H9 (cell line): ENCODE measurements around the gene DIS3L2. TPM values are rescaled to one million over a fixed set of nuclear protein-coding genes. Genes with fewer than 3 reads are reported as not detected.

Source experiments
- DNase-seq: peaks from one replicate; pipeline ENCODE4 v3.0.0-alpha.2; 2017
- H2AFZ ChIP-seq: one replicate; pipeline ENCODE4 v1.6.1; 2013; ENCODE audit warnings: mild to moderate bottlenecking, low read length, control low read depth, moderate library complexity
- H2AK5ac ChIP-seq: 2 replicates; pipeline ENCODE4 v1.6.1; 2013; ENCODE audit warnings: low read length, control low read depth, mixed read lengths; ENCODE audit not compliant: insufficient read length
- H2BK120ac ChIP-seq: one replicate; pipeline ENCODE4 v1.6.1; 2013; ENCODE audit warnings: low read depth, mild to moderate bottlenecking, low read length, control low read depth, inconsistent platforms; ENCODE audit not compliant: poor library complexity, severe bottlenecking
- H2BK12ac ChIP-seq: 2 replicates; pipeline ENCODE4 v1.6.1; 2013; ENCODE audit warnings: low read length, control low read depth, mixed read lengths, low read depth; ENCODE audit not compliant: insufficient read length
- H2BK15ac ChIP-seq: 2 replicates; pipeline ENCODE4 v1.6.1; 2013; ENCODE audit warnings: low read depth, low read length, control low read depth
- H2BK20ac ChIP-seq: one replicate; pipeline ENCODE4 v1.6.1; 2013; ENCODE audit warnings: low read depth, mild to moderate bottlenecking, low read length, control low read depth, inconsistent platforms; ENCODE audit not compliant: poor library complexity, severe bottlenecking
- H2BK5ac ChIP-seq: 2 replicates; pipeline ENCODE4 v1.6.1; 2013; ENCODE audit warnings: low read length, control low read depth, mixed read lengths; ENCODE audit not compliant: insufficient read length
- H3K14ac ChIP-seq: 2 replicates; pipeline ENCODE4 v1.6.1; 2013; ENCODE audit warnings: low read length, control low read depth; ENCODE audit not compliant: insufficient read depth
- H3K18ac ChIP-seq: 2 replicates; pipeline ENCODE4 v1.6.1; 2013; ENCODE audit warnings: low read depth, mild to moderate bottlenecking, mixed read lengths, low read length, control low read depth; ENCODE audit not compliant: insufficient read length
- H3K23ac ChIP-seq: 2 replicates; pipeline ENCODE4 v1.6.1; 2013; ENCODE audit warnings: low read length, control low read depth, mixed read lengths, low read depth; ENCODE audit not compliant: insufficient read length
- H3K23me2 ChIP-seq: 2 replicates; pipeline ENCODE4 v1.6.1; 2013; ENCODE audit warnings: low read depth, mild to moderate bottlenecking, mixed read lengths, low read length, control low read depth; ENCODE audit not compliant: insufficient read length, poor library complexity, severe bottlenecking
- H3K27ac ChIP-seq: 2 replicates; pipeline ENCODE4 v1.5.1; 2013; ENCODE audit warnings: low read length, control low read depth, mixed read lengths, low read depth; ENCODE audit not compliant: insufficient read length
- H3K27me3 ChIP-seq: 2 replicates; pipeline ENCODE4 v1.6.1; 2013; ENCODE audit warnings: low read length, control low read depth, inconsistent platforms; ENCODE audit not compliant: insufficient read depth
- H3K4ac ChIP-seq: 2 replicates; pipeline ENCODE4 v1.6.1; 2013; ENCODE audit warnings: low read depth, mild to moderate bottlenecking, control low read depth, inconsistent platforms, low read length, moderate library complexity
- H3K4me1 ChIP-seq: 2 replicates; pipeline ENCODE4 v1.6.1; 2013; ENCODE audit warnings: low read length, control low read depth, inconsistent platforms; ENCODE audit not compliant: insufficient read depth
- H3K4me2 ChIP-seq: 2 replicates; pipeline ENCODE4 v1.6.1; 2013; ENCODE audit warnings: low read length, control low read depth, mixed read lengths; ENCODE audit not compliant: insufficient read length, insufficient read depth
- H3K56ac ChIP-seq: 2 replicates; pipeline ENCODE4 v1.6.1; 2013; ENCODE audit warnings: low read depth, mild to moderate bottlenecking, mixed read lengths, low read length, control low read depth; ENCODE audit not compliant: insufficient read length
- H3K79me1 ChIP-seq: 2 replicates; pipeline ENCODE4 v1.6.1; 2013; ENCODE audit warnings: low read depth, mild to moderate bottlenecking, moderate library complexity, low read length, control low read depth, inconsistent platforms; ENCODE audit not compliant: insufficient read depth, poor library complexity, severe bottlenecking
- H3K79me2 ChIP-seq: 2 replicates; pipeline ENCODE4 v1.6.1; 2013; ENCODE audit warnings: low read length, control low read depth, inconsistent platforms; ENCODE audit not compliant: insufficient read depth
- H3K9ac ChIP-seq: 2 replicates; pipeline ENCODE4 v1.6.1; 2013; ENCODE audit warnings: low read length, control low read depth, mixed read lengths; ENCODE audit not compliant: insufficient read length; ENCODE audit errors: extremely low read depth
- H3K9me3 ChIP-seq: one replicate; pipeline ENCODE4 v1.6.1; 2013; ENCODE audit warnings: low read depth, low read length, inconsistent platforms; ENCODE audit not compliant: control insufficient read depth
- H3T11ph ChIP-seq: one replicate; pipeline ENCODE4 v1.6.1; 2013; ENCODE audit warnings: mild to moderate bottlenecking, low read length, control low read depth, inconsistent platforms
- H4K20me1 ChIP-seq: one replicate; pipeline ENCODE4 v1.6.1; 2013; ENCODE audit not compliant: control insufficient read depth, insufficient read length, insufficient read depth
- H4K5ac ChIP-seq: 2 replicates; pipeline ENCODE4 v1.6.1; 2013; ENCODE audit warnings: low read depth, mild to moderate bottlenecking, mixed read lengths, low read length, control low read depth; ENCODE audit not compliant: insufficient read length
- H4K8ac ChIP-seq: replicated peaks from 2 replicates; pipeline ENCODE4 v1.6.1; 2013; ENCODE audit warnings: low read length, control low read depth, mixed read lengths, low read depth; ENCODE audit not compliant: insufficient read length
- H4K91ac ChIP-seq: 2 replicates; pipeline ENCODE4 v1.6.1; 2013; ENCODE audit warnings: low read depth, mild to moderate bottlenecking, moderate library complexity, mixed read lengths, low read length, control low read depth; ENCODE audit not compliant: insufficient read length
- H3K27ac Mint-ChIP-seq, 3 experiments: 2 replicates in 2 of 3; 3 replicates in 1 of 3; pipeline ENCODE4 v1.8.0; 2020 to 2021; ENCODE audit warnings: mixed read lengths in 3 of 3, mild to moderate bottlenecking in 1 of 3, moderate library complexity in 1 of 3
- H3K27me3 Mint-ChIP-seq: 2 replicates; pipeline ENCODE4 v1.8.0; 2021; ENCODE audit warnings: low read depth, mild to moderate bottlenecking, moderate library complexity, mixed read lengths
- H3K36me3 Mint-ChIP-seq, 3 experiments: 2 replicates in 2 of 3; 3 replicates in 1 of 3; pipeline ENCODE4 v1.8.0; 2020 to 2021; ENCODE audit warnings: low read depth in 3 of 3, mixed read lengths in 3 of 3; ENCODE audit not compliant: insufficient read depth in 1 of 3
- H3K4me1 Mint-ChIP-seq, 2 experiments: 2 replicates each; pipeline ENCODE4 v1.8.0; 2020; ENCODE audit warnings: mixed read lengths in 2 of 2
- H3K4me3 Mint-ChIP-seq, 2 experiments: 2 replicates in 1 of 2; 3 replicates in 1 of 2; pipeline ENCODE4 v1.8.0; 2020 to 2021; ENCODE audit warnings: mild to moderate bottlenecking in 2 of 2, mixed read lengths in 2 of 2, moderate library complexity in 1 of 2
- H3K9me3 Mint-ChIP-seq, 2 experiments: 2 replicates in 1 of 2; 3 replicates in 1 of 2; pipeline ENCODE4 v1.8.0; 2020; ENCODE audit warnings: mild to moderate bottlenecking in 2 of 2, mixed read lengths in 2 of 2, moderate library complexity in 1 of 2
- CTCF ChIP-seq: fragments of 200-600 bp; sonication (generic); conservative IDR thresholded peaks from 3 replicates; pipeline ENCODE4 v1.8.0; 2021; ENCODE audit warnings: antibody characterized with exemption, mild to moderate bottlenecking
- WGBS: extraction: QIAGEN DNeasy Blood & Tissue Kit; methylation state at CpG from one replicate; pipeline ENCODE4 v1.1.7; 2013; ENCODE audit warnings: missing lambda C conversion rate, low lambda C conversion rate, mixed read lengths; ENCODE audit not compliant: insufficient read length; ENCODE audit errors: extremely low coverage; 5-methylcytosine and 5-hydroxymethylcytosine counted together
- total RNA-seq: library from RNA; stranded (reverse); gene quantifications from 2 replicates; pipeline ENCODE4 v1.2.1, GENCODE V29; 2021

DIS3L2 gene
- total RNA-seq, 1 experiment from 2014 or later = 28.1 TPM

GRCh38 chr2:232276084-232276732 is 314.7 kb downstream of the DIS3L2 start:
- no peak overlapping the region for H3K4me3 Mint-ChIP-seq
- H2AFZ ChIP-seq = no peak overlapping the region

More at GRCh38 chr2:232276084-232276732, 314.7 kb downstream of the DIS3L2 start:
- Histone ChIP-seq H2AK5ac (no peak overlapping the region), H3K56ac (no peak overlapping the region), H2BK15ac (no peak overlapping the region), H3K79me2 (no peaks in the 10 kb centered on the region), H3K18ac (no peak overlapping the region), H3K14ac (no peak overlapping the region), H3K23me2 (no peaks in the 10 kb centered on the region), H4K8ac (no peak overlapping the region), H4K91ac (no peak overlapping the region), H4K20me1 (no peaks in the 10 kb centered on the region), H2BK20ac (no peak overlapping the region), H2BK5ac (no peak overlapping the region), H3K23ac (no peak overlapping the region), H3K4me2 (no peak overlapping the region), H3T11ph (no peak overlapping the region), H3K4ac (no peak overlapping the region), H2BK12ac (no peak overlapping the region), H4K5ac (no peak overlapping the region), H3K27ac (no peak overlapping the region), H3K4me1 (peaks cover 12% of the 10 kb centered on the region; the same call in 1 of the 2 replicates), H2BK120ac (no peak overlapping the region), H3K27me3 (no peaks in the 10 kb centered on the region; the same call in 1 of the 2 replicates), H3K9me3 (no peaks in the 10 kb centered on the region), H3K9ac (no peak overlapping the region), H3K79me1 (no peaks in the 10 kb centered on the region)
- no peaks in the 10 kb centered on the region for H3K27me3 Mint-ChIP-seq
- no peak for DNase-seq
- peaks cover 16 to 22% of the 10 kb centered on the region in 2 experiments for H3K4me1 Mint-ChIP-seq
- no peak for TF ChIP-seq CTCF
- WGBS = no CpG with 5 or more reads among the region's 8 CpGs
- H3K27ac Mint-ChIP-seq = peak overlapping the region in 1 of 3 experiments; percentile 19; a peak in 2 of 7 replicates
- peaks cover 2 to 8% of the 10 kb centered on the region in 2 experiments; a peak in 2 of 5 replicates for H3K9me3 Mint-ChIP-seq
- peaks cover 4 to 12% (median 6%) of the 10 kb centered on the region in 3 experiments for H3K36me3 Mint-ChIP-seq
